HepG2 (cell line): ENCODE measurements around the gene PEMT. TPM values are rescaled to one million over a fixed set of nuclear protein-coding genes. Genes with fewer than 3 reads are reported as not detected.

Source experiments
- ATAC-seq: fragments of 200-7000 bp; cut with Tn5 transposase; 3 replicates; pipeline ENCODE4 v1.9.1; 2020; ENCODE audit warnings: mild to moderate bottlenecking, moderate library complexity
- BruUV-seq: library from RNA; stranded (reverse); fragments of 400-500 nt; replicated peaks from 2 replicates; lab custom pipeline; 2021; lab: Mats Ljungman, UMichigan
- CTCF ChIA-PET: fragments of 300-600 bp; formaldehyde crosslinking; extraction: SDS; loops from one replicate; lab custom pipeline; 2021; ENCODE audit warnings: low total read pairs, inconsistent platforms, low intra/inter-chr PET ratio; lab: Yijun Ruan, JAX
- POLR2A ChIA-PET: fragments of 350-600 bp; sonication (Branson Sonifier 250); formaldehyde crosslinking; loops from one replicate; lab custom pipeline; 2020; ENCODE audit warnings: antibody characterized with exemption, inconsistent platforms; lab: Yijun Ruan, JAX
- DNase-seq: peaks from one replicate; pipeline ENCODE4 v3.0.0-alpha.2; 2015; ENCODE audit warnings: low spot score
- FAIRE-seq: peaks from 3 replicates; lab custom pipeline; 2011; peaks lifted over from hg19 to GRCh38; lab: Jason Lieb, UNC
- H2AFZ ChIP-seq: one replicate; pipeline ENCODE4 v1.6.1; 2011; ENCODE audit warnings: low read length, inconsistent platforms
- H3K27ac ChIP-seq: fragments of 300-600 bp; 3 replicates; pipeline ENCODE4 v1.8.0; 2011; ENCODE audit warnings: mixed run types, mild to moderate bottlenecking, mixed read lengths, low read length, inconsistent platforms; ENCODE audit not compliant: insufficient read depth; ENCODE audit errors: extremely low read length
- H3K27me3 ChIP-seq, 2 experiments: fragments of 200-600 bp in 1 of 2; 2 replicates in 1 of 2; 3 replicates in 1 of 2; pipeline versions ENCODE4 v1.6.0 to v1.8.0; 2011; ENCODE audit warnings: low read length in 2 of 2, mild to moderate bottlenecking in 2 of 2, moderate library complexity in 2 of 2, inconsistent platforms in 1 of 2; ENCODE audit not compliant: insufficient read depth in 2 of 2, control insufficient read depth in 1 of 2
- H3K36me3 ChIP-seq, 2 experiments: fragments of 200-600 bp in 1 of 2; replicated peaks in 1 of 2; 2 replicates in 1 of 2; 3 replicates in 1 of 2; pipeline versions ENCODE4 v1.5.1 to v1.8.0; 2011; ENCODE audit warnings: low read length in 2 of 2, inconsistent platforms in 1 of 2; ENCODE audit not compliant: insufficient read depth in 2 of 2, control insufficient read depth in 1 of 2
- H3K4me1 ChIP-seq: 2 replicates; pipeline ENCODE4 v1.5.1; 2012; ENCODE audit warnings: low read length, inconsistent platforms; ENCODE audit not compliant: insufficient read depth
- H3K4me2 ChIP-seq: 2 replicates; pipeline ENCODE4 v1.6.0; 2011; ENCODE audit warnings: low read depth, low read length, inconsistent platforms
- H3K4me3 ChIP-seq, 3 experiments: fragments of 200-600 bp in 1 of 3; sonication (generic), shearing (Covaris generic) in 1 of 3; replicated peaks in 1 of 3; 2 replicates each; pipeline ENCODE4 v1.5.1; 2011 to 2016; ENCODE audit warnings: low read length in 3 of 3, inconsistent platforms in 2 of 3, low read depth in 2 of 3, mild to moderate bottlenecking in 2 of 3, control low read depth in 1 of 3, mixed read lengths in 1 of 3; ENCODE audit not compliant: insufficient read depth in 1 of 3
- H3K79me2 ChIP-seq: one replicate; pipeline ENCODE4 v1.6.1; 2011; ENCODE audit warnings: low read length, inconsistent platforms; ENCODE audit not compliant: insufficient read depth
- H3K9ac ChIP-seq: 2 replicates; pipeline ENCODE4 v1.6.0; 2011; ENCODE audit warnings: mild to moderate bottlenecking, low read depth, low read length, inconsistent platforms; ENCODE audit not compliant: insufficient read depth
- H3K9me3 ChIP-seq: 2 replicates; pipeline ENCODE4 v1.5.1; 2012; ENCODE audit warnings: mild to moderate bottlenecking, low read length
- H4K20me1 ChIP-seq: 2 replicates; pipeline ENCODE4 v1.6.0; 2011; ENCODE audit warnings: inconsistent platforms, mild to moderate bottlenecking, low read length, moderate library complexity; ENCODE audit not compliant: insufficient read depth
- ADNP ChIP-seq: sonication (generic); formaldehyde crosslinking; IDR thresholded peaks from 2 replicates; pipeline ENCODE4 v1.4.0; 2020; ENCODE audit warnings: missing genetic modification reagents
- KDM1A ChIP-seq: IDR thresholded peaks from 2 replicates; pipeline ENCODE4 v1.6.1; 2016; ENCODE audit warnings: missing compliant biosample characterization
- KMT2A ChIP-seq: sonication (generic); formaldehyde crosslinking; IDR thresholded peaks from 2 replicates; pipeline ENCODE4 v1.4.0; 2020; ENCODE audit warnings: missing genetic modification reagents
- MLXIP ChIP-seq: sonication (generic); formaldehyde crosslinking; IDR thresholded peaks from 2 replicates; pipeline ENCODE4 v1.9.0; 2021; ENCODE audit warnings: missing genetic modification reagents, borderline replicate concordance
- MYC ChIP-seq: sonication (generic); formaldehyde crosslinking; IDR thresholded peaks from 2 replicates; pipeline ENCODE4 v1.9.0; 2021; ENCODE audit warnings: missing genetic modification reagents, borderline replicate concordance
- PRPF4 ChIP-seq: fragments of 200-400 bp; formaldehyde crosslinking; IDR thresholded peaks from 2 replicates; pipeline ENCODE4 v1.6.1; 2016; ENCODE audit warnings: low read length, low read depth; ENCODE audit not compliant: poor library complexity, severe bottlenecking
- RAD21 ChIP-seq: fragments of 450-650 bp; formaldehyde crosslinking; IDR thresholded peaks from 2 replicates; pipeline ENCODE4 v1.5.0; 2020; ENCODE audit warnings: mild to moderate bottlenecking
- RBFOX2 ChIP-seq: fragments of 200-400 bp; formaldehyde crosslinking; IDR thresholded peaks from 2 replicates; pipeline ENCODE4 v1.6.1; 2017; ENCODE audit warnings: low read depth, mild to moderate bottlenecking, low read length
- SATB2 ChIP-seq: sonication (generic); formaldehyde crosslinking; IDR thresholded peaks from 2 replicates; pipeline ENCODE4 v1.5.0; 2020; ENCODE audit warnings: missing genetic modification reagents
- SP1 ChIP-seq, 2 experiments: fragments of 450-650 bp in 1 of 2; sonication (generic) in 1 of 2; formaldehyde crosslinking in 1 of 2; IDR thresholded peaks; 2 replicates each; pipeline versions ENCODE4 v1.4.0 to v1.6.1; 2016 to 2020; ENCODE audit warnings: missing genetic modification reagents in 1 of 2
- TRIM22 ChIP-seq: fragments of 450-650 bp; IDR thresholded peaks from 2 replicates; pipeline ENCODE4 v1.6.1; 2017
- WIZ ChIP-seq: sonication (generic); formaldehyde crosslinking; IDR thresholded peaks from 2 replicates; pipeline ENCODE4 v1.5.1; 2020; ENCODE audit warnings: mild to moderate bottlenecking, missing genetic modification reagents
- XRCC5 ChIP-seq: fragments of 200-400 bp; formaldehyde crosslinking; optimal IDR thresholded peaks from 2 replicates; pipeline ENCODE3; 2017; ENCODE audit warnings: mild to moderate bottlenecking, low read length
- ZNF10 ChIP-seq: sonication (generic); formaldehyde crosslinking; IDR thresholded peaks from 2 replicates; pipeline ENCODE4 v1.4.0; 2020; ENCODE audit warnings: mild to moderate bottlenecking, low read depth, missing genetic modification reagents, borderline replicate concordance
- ZNF878 ChIP-seq: sonication (generic); formaldehyde crosslinking; IDR thresholded peaks from 2 replicates; pipeline ENCODE4 v1.8.1; 2023; ENCODE audit warnings: mild to moderate bottlenecking, missing genetic modification reagents, moderate library complexity
- WGBS: methylation state at CpG from one replicate; pipeline ENCODE4 v1.1.6; 2017; ENCODE audit warnings: low lambda C conversion rate; 5-methylcytosine and 5-hydroxymethylcytosine counted together
- in situ Hi-C: cut with HindIII; loops from 2 replicates; pipeline ENCODE4 v1.10.0; 2017; ENCODE audit warnings: low pct_unique_long_range_greater_than_20kb; ENCODE audit not compliant: extremely low pct_ligation_motif_present
- intact Hi-C: fragments of 100-400 bp; cut with micrococcal nuclease; formaldehyde crosslinking; loops from one replicate; pipeline ENCODE4 v1.10.0; 2022; ENCODE audit not compliant: unreplicated experiment
- polyA plus RNA-seq, 8 experiments: library from polyadenylated mRNA; depleted of rRNA in 3 of 8; stranded (reverse) in 7 of 8; unstranded in 1 of 8; fragments of >200 nt; fragmentation: Illumina TruSeq in 4 of 8; extraction: Trizol in 4 of 8; gene quantifications; 2 replicates each; pipeline versions ENCODE4 v1.2.1 to v1.2.3, GENCODE V29; 2011 to 2016; ENCODE audit warnings: low read depth in 4 of 8, missing spikeins in 1 of 8, mixed read lengths in 1 of 8; ENCODE audit not compliant: insufficient read depth in 1 of 8
- total RNA-seq, 5 experiments: library from RNA; depleted of rRNA; stranded (reverse); fragments of >200 nt; fragmentation: Illumina TruSeq; extraction: Trizol; gene quantifications; 2 replicates each; pipeline ENCODE4 v1.2.3, GENCODE V29; 2016; ENCODE audit warnings: low read depth in 1 of 5
- TF ChIP-seq, protein P1 (sequence below): sonication (generic); formaldehyde crosslinking; IDR thresholded peaks from 2 replicates; pipeline ENCODE4 v1.4.0; 2020; ENCODE audit warnings: missing genetic modification reagents
- TF ChIP-seq, protein P2 (sequence below): sonication (generic); formaldehyde crosslinking; IDR thresholded peaks from 2 replicates; pipeline ENCODE4 v1.5.0; 2020; ENCODE audit warnings: mild to moderate bottlenecking, missing genetic modification reagents

PEMT gene
- total and polyA plus RNA-seq, 2 of the 13 experiments (the other 11 are each of a cell fraction or from before 2014, with no cell fraction given) = 31.7 to 43.6 TPM

DNA sequence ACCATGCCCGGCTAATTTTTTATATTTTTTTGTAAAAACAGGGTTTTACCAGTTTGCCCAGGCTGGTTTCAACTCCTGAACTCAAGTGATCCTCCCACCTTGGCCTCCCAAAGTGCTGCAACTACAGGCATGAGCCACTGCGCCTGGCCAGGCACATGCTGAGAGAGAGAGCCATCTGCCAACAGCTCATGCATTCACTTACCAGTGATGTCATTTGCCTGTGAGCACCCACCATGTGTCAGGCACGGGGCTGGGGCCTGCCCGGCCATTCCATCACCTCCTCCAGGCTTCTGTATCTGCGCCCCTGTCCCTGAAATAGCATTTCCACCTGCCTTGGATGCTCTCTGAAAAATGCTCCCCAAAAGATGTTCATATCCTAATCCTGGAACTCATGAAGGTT, 43.6 kb upstream of the PEMT start:
- Histone ChIP-seq H3K27me3 (peaks cover 1 to 9% of the 10 kb centered on the region in 2 experiments; a peak in 4 of 5 replicates), H3K4me3 (no peak overlapping the region), H3K79me2 (no peaks in the 10 kb centered on the region), H3K9ac (no peak overlapping the region), H3K9me3 (no peaks in the 10 kb centered on the region), H3K4me1 (no peaks in the 10 kb centered on the region), H2AFZ (no peak overlapping the region), H4K20me1 (no peaks in the 10 kb centered on the region), H3K36me3 (no peaks in the 10 kb centered on the region), H3K4me2 (no peak overlapping the region), H3K27ac (no peak overlapping the region)
- TF ChIP-seq, protein P1, sequence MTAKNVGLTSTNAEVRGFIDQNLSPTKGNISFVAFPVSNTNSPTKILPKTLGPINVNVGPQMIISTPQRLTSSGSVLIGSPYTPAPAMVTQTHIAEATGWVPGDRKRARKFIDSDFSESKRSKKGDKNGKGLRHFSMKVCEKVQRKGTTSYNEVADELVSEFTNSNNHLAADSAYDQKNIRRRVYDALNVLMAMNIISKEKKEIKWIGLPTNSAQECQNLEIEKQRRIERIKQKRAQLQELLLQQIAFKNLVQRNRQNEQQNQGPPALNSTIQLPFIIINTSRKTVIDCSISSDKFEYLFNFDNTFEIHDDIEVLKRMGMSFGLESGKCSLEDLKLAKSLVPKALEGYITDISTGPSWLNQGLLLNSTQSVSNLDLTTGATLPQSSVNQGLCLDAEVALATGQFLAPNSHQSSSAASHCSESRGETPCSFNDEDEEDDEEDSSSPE (CRISPR knock-in tag) = no peak
- TF ChIP-seq RAD21 = no peak
- TF ChIP-seq SATB2 (CRISPR knock-in tag) = no peak
- no peak for TF ChIP-seq ZNF10 (CRISPR knock-in tag)
- TF ChIP-seq WIZ (CRISPR knock-in tag) = no peak
- no peak for TF ChIP-seq ZNF878 (CRISPR knock-in tag)
- TF ChIP-seq, protein P2, sequence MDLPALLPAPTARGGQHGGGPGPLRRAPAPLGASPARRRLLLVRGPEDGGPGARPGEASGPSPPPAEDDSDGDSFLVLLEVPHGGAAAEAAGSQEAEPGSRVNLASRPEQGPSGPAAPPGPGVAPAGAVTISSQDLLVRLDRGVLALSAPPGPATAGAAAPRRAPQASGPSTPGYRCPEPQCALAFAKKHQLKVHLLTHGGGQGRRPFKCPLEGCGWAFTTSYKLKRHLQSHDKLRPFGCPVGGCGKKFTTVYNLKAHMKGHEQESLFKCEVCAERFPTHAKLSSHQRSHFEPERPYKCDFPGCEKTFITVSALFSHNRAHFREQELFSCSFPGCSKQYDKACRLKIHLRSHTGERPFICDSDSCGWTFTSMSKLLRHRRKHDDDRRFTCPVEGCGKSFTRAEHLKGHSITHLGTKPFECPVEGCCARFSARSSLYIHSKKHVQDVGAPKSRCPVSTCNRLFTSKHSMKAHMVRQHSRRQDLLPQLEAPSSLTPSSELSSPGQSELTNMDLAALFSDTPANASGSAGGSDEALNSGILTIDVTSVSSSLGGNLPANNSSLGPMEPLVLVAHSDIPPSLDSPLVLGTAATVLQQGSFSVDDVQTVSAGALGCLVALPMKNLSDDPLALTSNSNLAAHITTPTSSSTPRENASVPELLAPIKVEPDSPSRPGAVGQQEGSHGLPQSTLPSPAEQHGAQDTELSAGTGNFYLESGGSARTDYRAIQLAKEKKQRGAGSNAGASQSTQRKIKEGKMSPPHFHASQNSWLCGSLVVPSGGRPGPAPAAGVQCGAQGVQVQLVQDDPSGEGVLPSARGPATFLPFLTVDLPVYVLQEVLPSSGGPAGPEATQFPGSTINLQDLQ (CRISPR knock-in tag) = no peak
- no peak for TF ChIP-seq ADNP (CRISPR knock-in tag)
- TF ChIP-seq MYC (CRISPR knock-in tag) = no peak
- TF ChIP-seq SP1 (IDR thresholded peaks at IDR 0.05) = no peak
- TF ChIP-seq SP1 (CRISPR knock-in tag; IDR thresholded peaks at IDR 0.05) = no peak
- TF ChIP-seq RBFOX2 = no peak
- no peak for TF ChIP-seq KMT2A (CRISPR knock-in tag)
- no peak for TF ChIP-seq MLXIP
- TF ChIP-seq PRPF4 = no peak
- no peak for TF ChIP-seq TRIM22
- TF ChIP-seq KDM1A (CRISPR knock-in tag) = no peak
- no peak for TF ChIP-seq XRCC5
- WGBS = 39% methylated on average over 5 of the region's 5 CpGs
- BruUV-seq = no TSS peak
- FAIRE-seq = no peak
- DNase-seq = no peak
- no peak for ATAC-seq
- in situ Hi-C loops (no loop called here), intact Hi-C loops (no loop called here)
- ChIA-PET POLR2A (no interaction called here), CTCF (no interaction called here)
